Stomach (tissue), 4 donors: ENCODE data around the gene ATP6V1B1.

Source experiments
- POLR2A ChIP-seq, 4 donors: fragments of 450-650 bp; IDR thresholded peaks; one replicate each; pipeline ENCODE4 v1.6.1; 2016; ENCODE audit warnings: antibody characterized with exemption in 4 of 4, control low read depth in 2 of 4, mild to moderate bottlenecking in 1 of 4, moderate library complexity in 1 of 4
- TF ChIP-seq, protein P1 (sequence below), 7 experiments: fragments of 450-650 bp in 4 of 7; fragments of 200-600 bp in 3 of 7; sonication (generic) in 3 of 7; IDR thresholded peaks; one replicate each; pipeline ENCODE4 v1.5.1; 2016 to 2019; ENCODE audit warnings: antibody characterized with exemption in 7 of 7, control low read depth in 2 of 7, mild to moderate bottlenecking in 1 of 7

DNA sequence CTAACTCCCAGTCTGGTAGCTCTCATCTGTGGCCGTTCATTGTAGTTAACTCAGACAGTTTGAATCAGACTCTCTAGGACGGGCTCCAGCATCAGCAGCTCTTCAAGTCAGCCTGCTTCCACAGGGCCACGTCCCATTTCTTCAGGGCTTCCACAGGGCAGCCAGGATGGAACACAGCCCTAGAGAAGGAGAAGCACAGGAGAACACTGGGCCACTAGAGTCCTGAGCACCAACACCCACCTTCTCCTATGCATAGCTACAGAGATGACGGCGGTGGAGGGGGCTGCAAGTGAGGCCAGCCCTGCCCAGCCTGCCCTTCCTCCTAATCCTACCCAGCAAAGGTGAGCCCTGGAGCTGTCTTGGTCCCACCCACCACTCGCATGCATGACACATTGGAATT is 69.2 kb downstream of the ATP6V1B1 start:
- no peak for TF ChIP-seq POLR2A (IDR thresholded peaks at IDR 0.05)
- TF ChIP-seq, protein P1, sequence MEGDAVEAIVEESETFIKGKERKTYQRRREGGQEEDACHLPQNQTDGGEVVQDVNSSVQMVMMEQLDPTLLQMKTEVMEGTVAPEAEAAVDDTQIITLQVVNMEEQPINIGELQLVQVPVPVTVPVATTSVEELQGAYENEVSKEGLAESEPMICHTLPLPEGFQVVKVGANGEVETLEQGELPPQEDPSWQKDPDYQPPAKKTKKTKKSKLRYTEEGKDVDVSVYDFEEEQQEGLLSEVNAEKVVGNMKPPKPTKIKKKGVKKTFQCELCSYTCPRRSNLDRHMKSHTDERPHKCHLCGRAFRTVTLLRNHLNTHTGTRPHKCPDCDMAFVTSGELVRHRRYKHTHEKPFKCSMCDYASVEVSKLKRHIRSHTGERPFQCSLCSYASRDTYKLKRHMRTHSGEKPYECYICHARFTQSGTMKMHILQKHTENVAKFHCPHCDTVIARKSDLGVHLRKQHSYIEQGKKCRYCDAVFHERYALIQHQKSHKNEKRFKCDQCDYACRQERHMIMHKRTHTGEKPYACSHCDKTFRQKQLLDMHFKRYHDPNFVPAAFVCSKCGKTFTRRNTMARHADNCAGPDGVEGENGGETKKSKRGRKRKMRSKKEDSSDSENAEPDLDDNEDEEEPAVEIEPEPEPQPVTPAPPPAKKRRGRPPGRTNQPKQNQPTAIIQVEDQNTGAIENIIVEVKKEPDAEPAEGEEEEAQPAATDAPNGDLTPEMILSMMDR (IDR thresholded peaks at IDR 0.05) = no peak
